ENCODE results near the gene SPOPL. TPM values are rescaled to one million over a fixed set of nuclear protein-coding genes. Genes with fewer than 3 reads are reported as not detected.

The SPOPL gene
- total RNA-seq, 1 experiment from 2014 or later: 30.3 TPM

DNA sequence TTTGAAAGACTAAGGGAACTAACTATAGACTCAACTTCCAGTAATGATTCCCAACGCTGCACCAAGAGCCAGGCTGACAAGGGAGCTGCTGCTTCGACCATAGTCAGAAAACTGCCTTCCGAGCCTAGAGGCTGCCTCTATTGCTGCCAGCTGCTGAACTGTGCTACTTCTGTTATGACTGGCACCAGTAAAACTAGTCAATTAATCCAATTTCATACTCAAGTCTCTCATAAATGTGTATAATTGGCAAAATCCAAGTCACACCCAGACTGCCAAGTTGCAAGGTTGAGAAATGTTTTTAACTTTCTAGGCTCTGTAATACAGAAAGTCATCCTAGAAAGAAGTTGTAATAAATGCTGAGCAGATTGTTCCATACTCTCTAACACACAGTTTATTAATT is 117.4 kb downstream of the SPOPL start:
- Histone ChIP-seq H3K36me3 (ENCODE audit: insufficient read depth, low read length) (no peaks in the 10 kb centered on the region), H3K9ac (ENCODE audit: low read length) (no peak overlapping the region), H3K9me2 (replicated peaks; ENCODE audit: insufficient read depth, low read length) (no peaks in the 10 kb centered on the region), H3K79me2 (ENCODE audit: low read length) (no peaks in the 10 kb centered on the region), H3K4me1 (ENCODE audit: low read length) (peaks cover 12% of the 10 kb centered on the region), H4K20me1 (ENCODE audit: insufficient read depth, low read depth, low read length) (no peaks in the 10 kb centered on the region), H3K27me3 (ENCODE audit: low read length) (no peaks in the 10 kb centered on the region), H3K4me2 (ENCODE audit: low read depth, low read length, poor library complexity, severe bottlenecking) (no peak overlapping the region), H3K9me3 (ENCODE audit: low read length) (no peaks in the 10 kb centered on the region), H3K4me3 (ENCODE audit: low read length) (no peak overlapping the region), H3K27ac (ENCODE audit: low read length) (no peak overlapping the region), H2AFZ (ENCODE audit: low read length) (no peak overlapping the region)
- DNase-seq: no peak

DNA sequence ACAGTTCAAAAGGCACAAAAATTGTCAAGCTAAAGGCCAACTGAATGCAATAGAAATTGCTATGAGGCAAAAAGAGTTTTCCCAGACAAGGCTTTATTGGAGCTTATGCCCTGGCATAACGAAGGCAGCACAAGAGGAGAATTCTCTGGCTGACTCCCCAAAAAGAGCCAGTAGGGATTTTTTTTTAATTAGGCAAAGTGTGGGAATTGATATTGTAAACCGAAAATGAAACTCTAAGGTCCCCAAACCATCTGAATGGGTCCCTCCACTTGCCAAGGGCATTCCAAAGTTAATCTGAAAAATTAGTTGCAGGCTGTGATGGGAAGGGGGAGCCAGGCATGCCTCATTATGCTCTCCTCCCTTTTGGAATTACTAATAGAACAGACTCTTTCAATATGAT is 118.9 kb downstream of the SPOPL start:
- H3K4me1 ChIP-seq (ENCODE audit: low read length): peaks cover 12% of the 10 kb centered on the region
- no peaks in the 10 kb centered on the region for H3K9me3 ChIP-seq (ENCODE audit: low read length)
- H3K9ac ChIP-seq (ENCODE audit: low read length): no peak overlapping the region
- no peaks in the 10 kb centered on the region for H3K27me3 ChIP-seq (ENCODE audit: low read length)
- H3K79me2 ChIP-seq (ENCODE audit: low read length): no peaks in the 10 kb centered on the region
- no peak overlapping the region for H3K27ac ChIP-seq (ENCODE audit: low read length)
- H3K4me3 ChIP-seq (ENCODE audit: low read length): no peak overlapping the region
- H3K9me2 ChIP-seq (replicated peaks; ENCODE audit: insufficient read depth, low read length): no peaks in the 10 kb centered on the region
- no peak overlapping the region for H2AFZ ChIP-seq (ENCODE audit: low read length)
- no peak overlapping the region for H3K4me2 ChIP-seq (ENCODE audit: low read depth, low read length, poor library complexity, severe bottlenecking)
- no peaks in the 10 kb centered on the region for H3K36me3 ChIP-seq (ENCODE audit: insufficient read depth, low read length)
- DNase-seq: no peak
- H4K20me1 ChIP-seq (ENCODE audit: insufficient read depth, low read depth, low read length): no peaks in the 10 kb centered on the region

DNA sequence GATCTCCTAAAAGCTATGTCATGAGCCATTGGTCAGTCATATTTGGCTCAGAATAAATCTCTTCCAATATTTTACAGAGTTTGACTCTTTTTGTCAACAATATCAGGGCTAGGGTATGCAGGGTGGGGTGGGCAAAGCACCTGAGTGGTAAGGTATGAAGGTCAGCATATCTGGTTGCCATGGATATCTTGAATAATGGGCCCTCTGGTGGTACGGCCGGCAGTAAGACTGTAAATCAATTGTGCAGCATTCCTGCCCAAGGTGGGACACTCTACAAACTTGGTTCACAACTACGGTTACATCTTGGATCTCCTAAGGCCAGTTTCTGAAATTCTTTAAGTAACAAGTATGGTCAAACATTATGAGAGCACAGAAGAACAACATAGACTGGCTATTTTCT is 119.6 kb downstream of the SPOPL start:
- H3K9ac ChIP-seq (ENCODE audit: low read length): no peak overlapping the region
- no peak for DNase-seq
- no peaks in the 10 kb centered on the region for H3K79me2 ChIP-seq (ENCODE audit: low read length)
- peaks cover 12% of the 10 kb centered on the region for H3K4me1 ChIP-seq (ENCODE audit: low read length)
- no peak overlapping the region for H3K4me2 ChIP-seq (ENCODE audit: low read depth, low read length, poor library complexity, severe bottlenecking)
- H3K9me3 ChIP-seq (ENCODE audit: low read length): no peaks in the 10 kb centered on the region
- no peak overlapping the region for H2AFZ ChIP-seq (ENCODE audit: low read length)
- H3K4me3 ChIP-seq (ENCODE audit: low read length): no peak overlapping the region
- H3K27me3 ChIP-seq (ENCODE audit: low read length): no peaks in the 10 kb centered on the region
- H3K27ac ChIP-seq (ENCODE audit: low read length): no peak overlapping the region
- H3K36me3 ChIP-seq (ENCODE audit: insufficient read depth, low read length): no peaks in the 10 kb centered on the region
- no peaks in the 10 kb centered on the region for H3K9me2 ChIP-seq (replicated peaks; ENCODE audit: insufficient read depth, low read length)
- no peaks in the 10 kb centered on the region for H4K20me1 ChIP-seq (ENCODE audit: insufficient read depth, low read depth, low read length)

DNA sequence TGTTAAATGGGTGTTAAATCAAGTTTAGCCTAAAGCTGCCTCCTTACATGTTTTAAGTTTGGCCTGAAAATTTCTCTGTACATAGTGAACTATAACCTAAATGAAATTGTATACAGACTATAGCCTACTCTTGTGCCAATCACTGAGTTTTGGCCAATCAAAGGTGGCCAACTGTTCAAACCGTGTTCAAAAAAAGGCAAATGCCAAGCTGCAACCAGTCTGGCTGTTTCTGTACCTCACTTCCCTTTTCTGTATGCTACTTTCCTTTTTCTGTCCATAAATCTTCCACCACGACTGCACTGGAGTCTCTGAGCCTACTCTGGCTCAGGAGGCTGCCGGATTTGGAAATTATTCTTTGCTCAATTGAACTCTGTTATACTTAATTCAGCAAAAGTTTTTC is 121.0 kb downstream of the SPOPL start:
- Histone ChIP-seq H3K4me2 (ENCODE audit: low read depth, low read length, poor library complexity, severe bottlenecking) (peak overlapping the region; percentile 55), H3K9ac (ENCODE audit: low read length) (0 out of 2 replicates have a peak overlapping the region, but pooled peaks have one; percentile 27), H2AFZ (ENCODE audit: low read length) (peak overlapping the region; percentile 35; the same call in 1 of the 2 replicates), H3K4me1 (ENCODE audit: low read length) (peaks cover 12% of the 10 kb centered on the region), H3K9me2 (replicated peaks; ENCODE audit: insufficient read depth, low read length) (no peaks in the 10 kb centered on the region), H3K79me2 (ENCODE audit: low read length) (no peaks in the 10 kb centered on the region), H3K27ac (ENCODE audit: low read length) (no peak overlapping the region), H3K36me3 (ENCODE audit: insufficient read depth, low read length) (no peaks in the 10 kb centered on the region), H3K9me3 (ENCODE audit: low read length) (no peaks in the 10 kb centered on the region), H3K27me3 (ENCODE audit: low read length) (no peaks in the 10 kb centered on the region; the same call in 1 of the 2 replicates), H3K4me3 (ENCODE audit: low read length) (no peak overlapping the region), H4K20me1 (ENCODE audit: insufficient read depth, low read depth, low read length) (no peaks in the 10 kb centered on the region)
- DNase-seq: peak; percentile 63
